PFSK-1 (cell line): Measurements from ENCODE around the gene SCUBE1.

ENCODE experiments used
- FOXP2 ChIP-seq: optimal IDR thresholded peaks from 2 replicates; pipeline ENCODE3; 2011; ENCODE audit warnings: borderline replicate concordance, control low read depth, inconsistent platforms; ENCODE audit not compliant: insufficient read depth; ENCODE audit errors: extremely low read length, extremely low read depth
- POLR2AphosphoS5 ChIP-seq: IDR thresholded peaks from 2 replicates; pipeline ENCODE4 v1.6.1; 2012; ENCODE audit warnings: low read depth, mild to moderate bottlenecking, control low read depth, low read length, moderate library complexity
- SIN3A ChIP-seq: IDR thresholded peaks from 2 replicates; pipeline ENCODE4 v1.6.1; 2012; ENCODE audit warnings: mild to moderate bottlenecking, low read length, moderate library complexity, borderline replicate concordance; ENCODE audit not compliant: insufficient read depth
- TAF1 ChIP-seq: IDR thresholded peaks from 2 replicates; pipeline ENCODE4 v1.6.1; 2012; ENCODE audit warnings: low read length, control low read depth, borderline replicate concordance; ENCODE audit not compliant: insufficient read depth
- TF ChIP-seq, protein P1 (sequence below), 2 experiments: IDR thresholded peaks; 2 replicates each; pipeline versions ENCODE4 v1.6.1 to v1.8.0; 2011 to 2012; ENCODE audit warnings: low read depth in 2 of 2, low read length in 2 of 2, control low read depth in 1 of 2, inconsistent platforms in 1 of 2, mild to moderate bottlenecking in 1 of 2, moderate library complexity in 1 of 2; ENCODE audit not compliant: insufficient read depth in 1 of 2

Gene SCUBE1

DNA sequence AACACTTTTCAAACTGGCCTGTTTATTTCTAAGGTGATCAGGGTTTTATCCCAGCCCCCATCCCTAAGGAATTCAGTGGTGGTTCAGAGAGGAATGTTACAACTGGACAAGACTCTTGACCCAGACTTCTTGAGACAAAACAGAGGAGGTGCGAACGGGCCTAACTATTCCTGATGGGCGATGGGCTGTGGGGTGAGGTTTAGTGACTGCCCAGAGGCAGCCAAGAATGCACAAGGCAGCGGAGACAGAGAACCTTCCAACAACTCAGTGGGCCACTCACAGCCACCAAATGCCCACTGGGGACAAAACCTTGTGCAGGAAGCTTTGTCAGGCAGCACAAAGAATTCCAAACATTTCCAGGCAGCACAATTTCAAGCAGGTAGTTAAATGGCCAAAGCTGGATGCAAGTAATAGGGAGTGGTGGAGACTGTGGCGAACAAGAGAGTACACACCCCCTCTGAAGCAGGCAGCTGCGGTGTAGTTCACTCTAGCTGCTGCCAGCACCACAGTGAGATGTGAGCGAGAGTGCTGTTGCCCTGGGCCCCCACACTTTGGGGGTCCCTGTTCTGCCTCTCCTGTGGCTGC is 29.2 kb downstream of the SCUBE1 start:
- TF ChIP-seq, protein P1, sequence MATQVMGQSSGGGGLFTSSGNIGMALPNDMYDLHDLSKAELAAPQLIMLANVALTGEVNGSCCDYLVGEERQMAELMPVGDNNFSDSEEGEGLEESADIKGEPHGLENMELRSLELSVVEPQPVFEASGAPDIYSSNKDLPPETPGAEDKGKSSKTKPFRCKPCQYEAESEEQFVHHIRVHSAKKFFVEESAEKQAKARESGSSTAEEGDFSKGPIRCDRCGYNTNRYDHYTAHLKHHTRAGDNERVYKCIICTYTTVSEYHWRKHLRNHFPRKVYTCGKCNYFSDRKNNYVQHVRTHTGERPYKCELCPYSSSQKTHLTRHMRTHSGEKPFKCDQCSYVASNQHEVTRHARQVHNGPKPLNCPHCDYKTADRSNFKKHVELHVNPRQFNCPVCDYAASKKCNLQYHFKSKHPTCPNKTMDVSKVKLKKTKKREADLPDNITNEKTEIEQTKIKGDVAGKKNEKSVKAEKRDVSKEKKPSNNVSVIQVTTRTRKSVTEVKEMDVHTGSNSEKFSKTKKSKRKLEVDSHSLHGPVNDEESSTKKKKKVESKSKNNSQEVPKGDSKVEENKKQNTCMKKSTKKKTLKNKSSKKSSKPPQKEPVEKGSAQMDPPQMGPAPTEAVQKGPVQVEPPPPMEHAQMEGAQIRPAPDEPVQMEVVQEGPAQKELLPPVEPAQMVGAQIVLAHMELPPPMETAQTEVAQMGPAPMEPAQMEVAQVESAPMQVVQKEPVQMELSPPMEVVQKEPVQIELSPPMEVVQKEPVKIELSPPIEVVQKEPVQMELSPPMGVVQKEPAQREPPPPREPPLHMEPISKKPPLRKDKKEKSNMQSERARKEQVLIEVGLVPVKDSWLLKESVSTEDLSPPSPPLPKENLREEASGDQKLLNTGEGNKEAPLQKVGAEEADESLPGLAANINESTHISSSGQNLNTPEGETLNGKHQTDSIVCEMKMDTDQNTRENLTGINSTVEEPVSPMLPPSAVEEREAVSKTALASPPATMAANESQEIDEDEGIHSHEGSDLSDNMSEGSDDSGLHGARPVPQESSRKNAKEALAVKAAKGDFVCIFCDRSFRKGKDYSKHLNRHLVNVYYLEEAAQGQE (IDR thresholded peaks at IDR 0.05; ENCODE audit: insufficient read depth in 1 of 2, low read depth in 2 of 2, low read length in 2 of 2), result no peak
- TF ChIP-seq POLR2AphosphoS5 (no peak), TAF1 (no peak), SIN3A (no peak), FOXP2 (no peak)

- TF ChIP-seq, protein P1 (IDR thresholded peaks at IDR 0.05; ENCODE audit: insufficient read depth in 1 of 2, low read depth in 2 of 2, low read length in 2 of 2), result no peak
- TF ChIP-seq SIN3A, result no peak
- no peak for TF ChIP-seq POLR2AphosphoS5
- TF ChIP-seq FOXP2, result no peak
- TF ChIP-seq TAF1, result no peak
Observed at GRCh38 chr22:43313244-43313889, 29.8 kb downstream of the SCUBE1 start.

- no peak for TF ChIP-seq POLR2AphosphoS5
- no peak for TF ChIP-seq SIN3A
- TF ChIP-seq, protein P1 (IDR thresholded peaks at IDR 0.05; ENCODE audit: insufficient read depth in 1 of 2, low read depth in 2 of 2, low read length in 2 of 2), result no peak
- TF ChIP-seq FOXP2, result no peak
- no peak for TF ChIP-seq TAF1
Observed at GRCh38 chr22:43312608-43313007, 30.6 kb downstream of the SCUBE1 start.

- no peak for TF ChIP-seq FOXP2
- TF ChIP-seq, protein P1 (IDR thresholded peaks at IDR 0.05; ENCODE audit: insufficient read depth in 1 of 2, low read depth in 2 of 2, low read length in 2 of 2), result no peak
- TF ChIP-seq POLR2AphosphoS5, result no peak
- TF ChIP-seq TAF1, result no peak
- TF ChIP-seq SIN3A, result no peak
Observed at GRCh38 chr22:43310798-43311197, 32.4 kb downstream of the SCUBE1 start.

- no peak for TF ChIP-seq TAF1
- TF ChIP-seq, protein P1 (IDR thresholded peaks at IDR 0.05; ENCODE audit: insufficient read depth in 1 of 2, low read depth in 2 of 2, low read length in 2 of 2), result no peak
Observed at GRCh38 chr22:43310311-43310710, 32.9 kb downstream of the SCUBE1 start.
